Keratinocyte (primary cell): ENCODE results near the gene GRIA3. TPM values are rescaled to one million over a fixed set of nuclear protein-coding genes. Genes with fewer than 3 reads are reported as not detected.

ENCODE experiments used
- DNase-seq: peaks from one replicate; pipeline ENCODE4 v3.0.0-alpha.2; 2011; ENCODE audit warnings: low read depth, missing footprints, low spot score
- FAIRE-seq: peaks from 2 replicates; lab custom pipeline; 2011; peaks lifted over from hg19 to GRCh38; lab: Jason Lieb, UNC
- H2AFZ ChIP-seq: 2 replicates; pipeline ENCODE4 v1.6.0; 2012; ENCODE audit warnings: low read length, control low read depth, inconsistent platforms; ENCODE audit not compliant: control insufficient read depth
- H3K27ac ChIP-seq: 2 replicates; pipeline ENCODE4 v1.5.1; 2011; ENCODE audit warnings: low read length; ENCODE audit not compliant: control insufficient read depth, insufficient read depth
- H3K27me3 ChIP-seq: 3 replicates; pipeline ENCODE4 v1.6.0; 2011; ENCODE audit warnings: low read length; ENCODE audit not compliant: control insufficient read depth, insufficient read depth; ENCODE audit errors: extremely low read depth
- H3K36me3 ChIP-seq, 2 experiments: 2 replicates in 1 of 2; 3 replicates in 1 of 2; pipeline ENCODE4 v1.5.1; 2011; ENCODE audit warnings: low read length in 2 of 2, mild to moderate bottlenecking in 1 of 2; ENCODE audit not compliant: control insufficient read depth in 2 of 2, insufficient read depth in 2 of 2; ENCODE audit errors: extremely low read depth in 1 of 2
- H3K4me1 ChIP-seq: 3 replicates; pipeline ENCODE4 v1.5.1; 2011; ENCODE audit warnings: low read length; ENCODE audit not compliant: control insufficient read depth, insufficient read depth; ENCODE audit errors: extremely low read depth
- H3K4me2 ChIP-seq: 3 replicates; pipeline ENCODE4 v1.6.0; 2011; ENCODE audit warnings: low read depth, low read length; ENCODE audit not compliant: control insufficient read depth, insufficient read depth; ENCODE audit errors: extremely low read depth
- H3K4me3 ChIP-seq, 3 experiments: fragments of 200-600 bp in 1 of 3; sonication (generic) in 1 of 3; 2 replicates in 2 of 3; 3 replicates in 1 of 3; pipeline ENCODE4 v1.5.1; 2011 to 2016; ENCODE audit warnings: low read length in 3 of 3, mild to moderate bottlenecking in 3 of 3, control low read depth in 2 of 3, inconsistent platforms in 1 of 3, low read depth in 1 of 3, mixed read lengths in 1 of 3, mixed run types in 1 of 3, moderate library complexity in 1 of 3; ENCODE audit not compliant: control insufficient read depth in 2 of 3, insufficient read depth in 2 of 3; ENCODE audit errors: extremely low read depth in 1 of 3
- H3K79me2 ChIP-seq: 2 replicates; pipeline ENCODE4 v1.6.0; 2012; ENCODE audit warnings: low read length; ENCODE audit not compliant: control insufficient read depth, insufficient read depth
- H3K9ac ChIP-seq: 3 replicates; pipeline ENCODE4 v1.6.0; 2011; ENCODE audit warnings: low read length; ENCODE audit not compliant: control insufficient read depth, insufficient read depth; ENCODE audit errors: extremely low read depth
- H3K9me1 ChIP-seq: 3 replicates; pipeline ENCODE4 v1.6.0; 2011; ENCODE audit warnings: low read length; ENCODE audit not compliant: control insufficient read depth, insufficient read depth; ENCODE audit errors: extremely low read depth
- H3K9me3 ChIP-seq: 2 replicates; pipeline ENCODE4 v1.5.1; 2012; ENCODE audit warnings: low read depth, low read length; ENCODE audit not compliant: control insufficient read depth
- H4K20me1 ChIP-seq: 3 replicates; pipeline ENCODE4 v1.6.0; 2011; ENCODE audit warnings: low read length; ENCODE audit not compliant: control insufficient read depth, insufficient read depth; ENCODE audit errors: extremely low read depth
- EZH2 ChIP-seq: IDR thresholded peaks from one replicate; pipeline ENCODE4 v1.6.1; 2012; ENCODE audit warnings: inconsistent platforms, mild to moderate bottlenecking, low read length, moderate library complexity
- dilution Hi-C: fragments of 300-500 bp; cut with MboI; formaldehyde crosslinking; loops from one replicate; pipeline ENCODE4 v1.7.0; 2020; ENCODE audit warnings: low sequenced_read_pairs; ENCODE audit not compliant: extremely low pct_ligation_motif_present
- polyA plus RNA-seq, 5 experiments: library from polyadenylated mRNA; depleted of rRNA in 3 of 5; stranded (reverse) in 3 of 5; stranded (forward) in 1 of 5; unstranded in 1 of 5; fragments of >200 nt; gene quantifications; 1 replicate in 1 of 5; 2 replicates in 3 of 5; 3 replicates in 1 of 5; pipeline versions ENCODE4 v1.2.1 to v1.2.3, GENCODE V29; 2011 to 2012; ENCODE audit warnings: missing spikeins in 2 of 5, low read depth in 1 of 5, low replicate concordance in 1 of 5
- TF ChIP-seq, protein P1 (sequence below), 3 experiments: IDR thresholded peaks in 1 of 3; conservative IDR thresholded peaks in 1 of 3; optimal IDR thresholded peaks in 1 of 3; 2 replicates in 2 of 3; 3 replicates in 1 of 3; pipeline versions ENCODE3 to v1.5.1; 2011; ENCODE audit warnings: low read length in 3 of 3, mild to moderate bottlenecking in 3 of 3, moderate library complexity in 2 of 3, control low read depth in 1 of 3, inconsistent platforms in 1 of 3; ENCODE audit not compliant: insufficient read depth in 2 of 3; ENCODE audit errors: extremely low read depth in 1 of 3

The GRIA3 gene
- polyA plus RNA-seq, 1 donor (not counting 4 experiments of a cell fraction or from before 2014, with no cell fraction given) = not detected

DNA sequence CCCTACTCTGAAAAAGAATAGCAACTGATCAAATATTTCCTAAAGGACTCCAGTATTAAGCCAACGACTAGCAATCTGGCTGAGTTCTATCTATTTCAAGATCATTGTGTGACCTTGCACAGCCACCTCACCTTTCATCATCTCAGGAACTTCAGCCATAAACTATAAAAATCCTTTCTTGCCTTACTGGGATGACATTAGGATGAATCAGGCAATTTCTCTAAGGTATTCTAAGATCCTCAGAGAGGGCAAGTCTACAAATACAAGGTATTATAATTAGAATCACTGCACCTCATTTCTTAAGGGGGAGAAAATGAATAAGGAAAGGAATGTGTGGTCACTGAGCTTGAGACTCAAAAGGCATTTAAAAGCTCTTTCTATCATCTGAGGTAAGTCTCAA is 152.6 kb downstream of the GRIA3 start:
- DNase-seq (no peak), FAIRE-seq (no peak)
- no peaks in the 10 kb centered on the region for H3K9me1 ChIP-seq
- no peak overlapping the region for H3K9ac ChIP-seq
- H3K9me3 ChIP-seq = no peaks in the 10 kb centered on the region
- H3K4me3 ChIP-seq = no peak overlapping the region
- no peak for TF ChIP-seq EZH2
- H3K27ac ChIP-seq = no peak overlapping the region
- no peaks in the 10 kb centered on the region for H4K20me1 ChIP-seq
- no peaks in the 10 kb centered on the region for H3K36me3 ChIP-seq
- H3K4me2 ChIP-seq = no peak overlapping the region
- no peaks in the 10 kb centered on the region for H3K79me2 ChIP-seq
- H3K4me1 ChIP-seq = no peaks in the 10 kb centered on the region
- no peaks in the 10 kb centered on the region for H3K27me3 ChIP-seq
- dilution Hi-C loops = no loop called here
- no peak overlapping the region for H2AFZ ChIP-seq

DNA sequence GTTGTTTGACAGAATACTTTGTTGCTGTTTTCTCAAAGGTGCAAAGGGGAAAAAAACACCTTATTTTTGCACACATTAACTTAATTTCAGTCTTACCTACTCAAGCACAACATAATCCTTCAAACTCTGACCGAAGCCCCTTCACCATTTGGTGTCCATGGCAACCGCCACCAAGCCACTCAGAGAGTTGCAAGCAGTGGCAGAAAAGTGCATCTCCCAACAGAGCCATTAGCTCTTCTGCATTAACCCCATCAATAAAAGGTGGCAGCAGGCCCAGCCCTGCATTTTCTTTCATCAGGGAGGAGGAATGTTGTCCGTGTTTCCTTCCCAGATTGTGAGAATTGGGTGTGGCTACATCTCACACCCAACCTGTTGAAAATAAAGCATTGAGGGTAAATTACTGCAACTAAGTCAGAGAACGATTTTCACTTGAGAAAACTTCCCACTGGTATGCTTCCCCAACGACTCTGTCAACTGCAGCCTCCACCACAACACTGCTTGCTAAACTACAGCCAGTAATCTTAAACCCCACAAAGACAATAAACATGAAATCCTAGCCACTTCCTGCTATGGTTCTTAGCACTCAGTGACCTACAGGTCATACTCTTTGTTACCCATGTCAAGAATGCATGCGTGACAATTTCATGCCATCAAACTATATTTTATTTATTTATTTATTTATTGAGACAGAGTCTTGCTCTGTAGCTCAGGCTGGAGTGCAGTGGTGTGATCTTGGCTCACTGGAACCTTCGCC is 154.0 kb downstream of the GRIA3 start:
- dilution Hi-C loops = no loop called here
- H3K79me2 ChIP-seq = no peaks in the 10 kb centered on the region
- no peaks in the 10 kb centered on the region for H3K36me3 ChIP-seq
- no peak overlapping the region for H2AFZ ChIP-seq
- H3K4me1 ChIP-seq = no peaks in the 10 kb centered on the region
- H3K9me1 ChIP-seq = no peaks in the 10 kb centered on the region
- no peaks in the 10 kb centered on the region for H3K27me3 ChIP-seq
- H3K27ac ChIP-seq = no peak overlapping the region
- no peak overlapping the region for H3K9ac ChIP-seq
- no peak for FAIRE-seq
- no peak overlapping the region for H3K4me3 ChIP-seq
- no peak overlapping the region for H3K4me2 ChIP-seq
- TF ChIP-seq, protein P1, sequence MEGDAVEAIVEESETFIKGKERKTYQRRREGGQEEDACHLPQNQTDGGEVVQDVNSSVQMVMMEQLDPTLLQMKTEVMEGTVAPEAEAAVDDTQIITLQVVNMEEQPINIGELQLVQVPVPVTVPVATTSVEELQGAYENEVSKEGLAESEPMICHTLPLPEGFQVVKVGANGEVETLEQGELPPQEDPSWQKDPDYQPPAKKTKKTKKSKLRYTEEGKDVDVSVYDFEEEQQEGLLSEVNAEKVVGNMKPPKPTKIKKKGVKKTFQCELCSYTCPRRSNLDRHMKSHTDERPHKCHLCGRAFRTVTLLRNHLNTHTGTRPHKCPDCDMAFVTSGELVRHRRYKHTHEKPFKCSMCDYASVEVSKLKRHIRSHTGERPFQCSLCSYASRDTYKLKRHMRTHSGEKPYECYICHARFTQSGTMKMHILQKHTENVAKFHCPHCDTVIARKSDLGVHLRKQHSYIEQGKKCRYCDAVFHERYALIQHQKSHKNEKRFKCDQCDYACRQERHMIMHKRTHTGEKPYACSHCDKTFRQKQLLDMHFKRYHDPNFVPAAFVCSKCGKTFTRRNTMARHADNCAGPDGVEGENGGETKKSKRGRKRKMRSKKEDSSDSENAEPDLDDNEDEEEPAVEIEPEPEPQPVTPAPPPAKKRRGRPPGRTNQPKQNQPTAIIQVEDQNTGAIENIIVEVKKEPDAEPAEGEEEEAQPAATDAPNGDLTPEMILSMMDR (optimal IDR thresholded peaks at IDR 0.05 in 1 of 3, IDR thresholded peaks at IDR 0.05 in 1 of 3, conservative IDR thresholded peaks at IDR 0.05 in 1 of 3; ENCODE audit: extremely low read depth in 1 of 3, insufficient read depth in 2 of 3, low read length in 3 of 3) = no peak
- no peak for TF ChIP-seq EZH2
- no peak for DNase-seq
- no peaks in the 10 kb centered on the region for H4K20me1 ChIP-seq
- no peaks in the 10 kb centered on the region for H3K9me3 ChIP-seq
